T-helper 17 cell (primary cell): ENCODE results near the gene LUZP1. TPM values are rescaled to one million over a fixed set of nuclear protein-coding genes. Genes with fewer than 3 reads are reported as not detected.
"Not testable (repeated sequence)": the region's sequence is repeated elsewhere in the genome, so short reads cannot be mapped to it uniquely, and the experiment has no call there.

Experiments
- ATAC-seq: fragments of 150-1000 bp; cut with Tn5 transposase; 2 replicates; pipeline ENCODE4 v1.10.0; 2021; ENCODE audit warnings: mild to moderate bottlenecking, moderate library complexity
- DNase-seq, 3 donors: peaks; one replicate each; pipeline versions ENCODE4 v3.0.0 to v3.0.0-alpha.2; 2020 to 2021
- H3K9me3 ChIP-seq: one replicate; pipeline ENCODE4 v1.7.0; 2013; ENCODE audit warnings: low read length, mild to moderate bottlenecking; ENCODE audit not compliant: control insufficient read depth, poor library complexity, severe bottlenecking
- H3K27ac Mint-ChIP-seq: one replicate; pipeline ENCODE4 v1.8.0; 2022; ENCODE audit warnings: mild to moderate bottlenecking, moderate library complexity, mixed read lengths
- H3K27me3 Mint-ChIP-seq: one replicate; pipeline ENCODE4 v1.8.0; 2022; ENCODE audit warnings: mixed read lengths
- H3K36me3 Mint-ChIP-seq: one replicate; pipeline ENCODE4 v1.8.0; 2022; ENCODE audit warnings: low read depth, mixed read lengths
- H3K4me1 Mint-ChIP-seq: one replicate; pipeline ENCODE4 v1.8.0; 2022; ENCODE audit warnings: mild to moderate bottlenecking, mixed read lengths
- H3K4me3 Mint-ChIP-seq: one replicate; pipeline ENCODE4 v1.8.0; 2022; ENCODE audit warnings: mild to moderate bottlenecking, moderate library complexity, mixed read lengths
- total RNA-seq, 4 donors: library from RNA in 2 of 4; stranded (reverse) in 2 of 4; gene quantifications; one replicate each; pipeline ENCODE4 v1.2.3 and lab custom pipeline; 2022 to 2026

The LUZP1 gene
- 10 to 100 TPM; 24.7 to 27.3 TPM for total RNA-seq
- 51.5 to 61.0 reads per million in 2 donors for total RNA-seq (lab: John Stamatoyannopoulos, UW)

DNA sequence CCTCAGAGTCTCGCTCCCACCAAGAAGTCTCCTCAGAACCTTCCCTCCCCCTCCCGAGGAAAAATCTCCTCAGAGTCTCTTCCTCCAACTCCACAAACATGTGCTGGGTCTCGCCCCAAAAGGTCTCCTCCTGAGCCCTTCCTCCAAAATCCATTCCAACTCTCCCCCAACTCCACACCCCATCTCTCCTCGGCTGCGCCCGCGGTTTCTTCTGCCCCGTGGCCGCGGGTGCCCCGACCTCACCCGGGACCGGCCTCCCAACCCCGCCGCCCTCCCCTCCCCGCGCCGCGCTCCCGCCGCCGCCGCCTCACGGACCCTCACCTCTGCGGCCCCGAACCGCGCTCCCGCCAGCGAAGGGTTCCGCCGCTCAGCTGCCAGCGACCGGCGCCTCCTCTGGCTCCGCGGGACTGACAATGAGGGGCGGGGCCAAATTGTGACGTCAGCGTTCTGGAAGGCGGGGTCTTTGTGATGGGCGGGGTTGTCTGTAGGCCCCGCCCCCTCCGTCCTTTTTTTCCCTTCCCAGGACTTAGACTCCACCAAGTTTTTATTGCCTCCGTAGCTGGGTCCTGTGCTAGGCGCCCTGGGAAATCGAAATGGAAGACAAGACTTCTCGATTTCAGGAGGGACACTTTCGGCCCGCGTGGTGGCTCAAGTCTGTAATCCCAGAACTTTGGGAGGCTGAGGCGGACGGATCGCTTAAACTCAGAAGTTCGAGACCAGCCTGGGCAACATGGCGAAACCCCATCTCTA lies at the start of gene LUZP1:
TSS of gene LUZP1 (minus strand) at position 412 of the 750 bp plus-strand sequence.
- peak within 1 kb of the TSS; percentile 97 for H3K4me3 Mint-ChIP-seq

GRCh38 chr1:23217421-23218115 lies 48.9 kb upstream of the LUZP1 start, which contains the start of gene HTR1D:
TSS of gene HTR1D (minus strand) at chr1:23217502. CDS start at chr1:23194219, 23,283 bp downstream.
- DNase-seq (no peak), ATAC-seq (no peak)
- H3K36me3 Mint-ChIP-seq, result peaks cover 7% of the 10 kb centered on the region
- H3K27me3 Mint-ChIP-seq, result peaks cover 85% of the 10 kb centered on the region
- no peaks in the 10 kb centered on the region for H3K9me3 ChIP-seq
- H3K4me3 Mint-ChIP-seq, result peak within 1 kb of the TSS; percentile 81
- H3K27ac Mint-ChIP-seq, result no peak within 1 kb of the TSS
- H3K4me1 Mint-ChIP-seq, result peaks cover 6% of the 10 kb centered on the region

More for the DNA sequence above, at the start of gene LUZP1:
- peak; percentile 89 for ATAC-seq
- Mint-ChIP-seq H3K36me3 (peaks cover 4% of the 10 kb centered on the region), H3K4me1 (peaks cover 14% of the 10 kb centered on the region), H3K27ac (peak within 1 kb of the TSS; percentile 86), H3K27me3 (no peaks in the 10 kb centered on the region)
- no peaks in the 10 kb centered on the region for H3K9me3 ChIP-seq
- DNase-seq, result peak; percentile 75 to 84 (median 79)

DNA sequence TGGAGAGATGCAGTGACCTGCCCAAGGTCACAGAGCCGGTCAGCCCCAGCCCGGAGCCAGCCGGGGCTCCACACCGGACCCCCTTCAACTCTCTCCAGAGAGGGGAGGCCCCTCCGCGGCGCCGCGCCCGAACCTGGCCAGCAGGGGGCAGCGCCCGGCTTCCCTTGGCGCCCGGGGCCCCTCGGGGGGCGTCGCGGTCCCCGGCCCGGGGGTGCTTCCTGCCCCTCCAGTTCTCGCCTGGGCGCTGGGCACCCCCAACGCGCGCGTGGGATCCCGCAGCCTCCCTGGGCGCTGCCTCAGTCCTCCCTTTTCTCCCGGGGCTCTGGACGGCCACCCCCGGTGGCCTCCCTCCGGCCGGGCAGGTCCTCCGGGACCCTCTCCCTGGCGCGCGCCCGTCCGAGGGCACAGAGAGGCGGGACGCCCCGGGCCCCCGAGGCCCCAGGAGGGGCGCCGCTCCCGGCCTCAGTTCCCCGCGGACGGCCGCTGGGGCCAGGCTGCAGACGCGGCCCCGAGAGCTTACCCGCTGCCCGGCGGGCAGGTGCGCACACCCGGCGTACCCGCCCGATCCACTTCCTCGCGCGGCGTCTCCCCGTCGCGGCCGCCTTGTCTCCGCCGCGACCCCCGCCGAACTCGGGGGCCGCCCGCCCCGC lies 48.2 kb upstream of the LUZP1 start:
- Mint-ChIP-seq H3K36me3 (peaks cover 7% of the 10 kb centered on the region), H3K27me3 (peaks cover 85% of the 10 kb centered on the region), H3K4me3 (peak overlapping the region; percentile 81), H3K4me1 (peaks cover 11% of the 10 kb centered on the region), H3K27ac (no peak overlapping the region)
- ATAC-seq (no peak), DNase-seq (peak; percentile 9 to 19 (median 16))
- no peaks in the 10 kb centered on the region for H3K9me3 ChIP-seq

- H3K4me1 Mint-ChIP-seq, result peaks cover 11% of the 10 kb centered on the region
- ATAC-seq (no peak), DNase-seq (no peak)
- no peaks in the 10 kb centered on the region for H3K9me3 ChIP-seq
- no peak overlapping the region for H3K27ac Mint-ChIP-seq
- H3K27me3 Mint-ChIP-seq, result peaks cover 87% of the 10 kb centered on the region
- H3K36me3 Mint-ChIP-seq, result peaks cover 7% of the 10 kb centered on the region
- H3K4me3 Mint-ChIP-seq, result peak overlapping the region; percentile 36
Measured at GRCh38 chr1:23215751-23216449, 47.2 kb upstream of the LUZP1 start.

DNA sequence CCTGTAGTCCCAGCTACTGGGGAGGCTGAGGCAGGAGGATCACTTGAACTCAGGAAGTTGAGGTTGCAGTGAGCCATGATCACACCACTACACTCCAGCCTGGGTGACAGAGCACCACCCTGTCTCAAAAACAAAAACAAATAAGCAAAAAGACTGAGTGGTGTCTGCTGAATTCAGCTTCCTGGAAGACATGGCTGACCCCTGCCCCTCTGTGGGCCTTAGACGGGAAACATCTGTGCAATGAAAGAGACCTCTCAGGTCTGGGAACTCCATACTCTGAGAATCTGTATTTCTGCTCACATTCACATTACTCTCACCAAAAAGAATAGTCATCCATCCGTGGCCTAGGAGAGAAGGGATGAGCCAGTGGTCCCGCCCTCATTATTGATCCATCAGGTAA lies 46.6 kb upstream of the LUZP1 start:
- no peak overlapping the region for H3K4me3 Mint-ChIP-seq
- peaks cover 7% of the 10 kb centered on the region for H3K36me3 Mint-ChIP-seq
- DNase-seq, result no peak
- no peaks in the 10 kb centered on the region for H3K9me3 ChIP-seq
- ATAC-seq, result no peak
- peaks cover 86% of the 10 kb centered on the region for H3K27me3 Mint-ChIP-seq
- H3K27ac Mint-ChIP-seq, result no peak overlapping the region
- peaks cover 11% of the 10 kb centered on the region for H3K4me1 Mint-ChIP-seq

- Mint-ChIP-seq H3K27ac (no peak overlapping the region), H3K4me1 (peaks cover 11% of the 10 kb centered on the region), H3K27me3 (peaks cover 81% of the 10 kb centered on the region), H3K4me3 (no peak overlapping the region), H3K36me3 (peaks cover 7% of the 10 kb centered on the region)
- no peaks in the 10 kb centered on the region for H3K9me3 ChIP-seq
- no peak for DNase-seq
- no peak for ATAC-seq
Measured at GRCh38 chr1:23214640-23215039, 46.0 kb upstream of the LUZP1 start.

DNA sequence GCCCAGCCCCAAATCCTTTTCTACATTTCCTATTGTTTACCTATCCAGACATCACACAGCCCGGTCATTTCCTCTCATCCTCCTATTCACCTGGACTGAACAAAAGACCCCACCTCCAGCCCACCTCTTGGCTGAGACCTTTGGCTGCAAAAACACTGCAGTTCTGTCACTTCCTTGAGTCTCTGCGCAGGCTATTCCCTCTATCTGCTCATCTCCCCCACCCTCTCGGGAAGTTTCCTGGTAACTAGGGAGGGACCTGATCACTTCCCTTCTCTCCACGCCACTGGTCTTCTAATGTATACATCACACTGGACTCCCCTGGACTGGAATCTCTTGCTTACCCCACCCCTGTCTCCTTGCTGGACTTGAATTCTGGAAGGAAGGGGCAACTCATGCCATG lies 43.3 kb upstream of the LUZP1 start:
- H3K4me1 Mint-ChIP-seq, result peaks cover 6% of the 10 kb centered on the region
- H3K27ac Mint-ChIP-seq, result no peak overlapping the region
- peak overlapping the region; percentile 33 for H3K4me3 Mint-ChIP-seq
- ATAC-seq, result no peak
- peaks cover 4% of the 10 kb centered on the region for H3K36me3 Mint-ChIP-seq
- DNase-seq, result no peak
- H3K9me3 ChIP-seq, result no peaks in the 10 kb centered on the region
- H3K27me3 Mint-ChIP-seq, result peaks cover 59% of the 10 kb centered on the region

DNA sequence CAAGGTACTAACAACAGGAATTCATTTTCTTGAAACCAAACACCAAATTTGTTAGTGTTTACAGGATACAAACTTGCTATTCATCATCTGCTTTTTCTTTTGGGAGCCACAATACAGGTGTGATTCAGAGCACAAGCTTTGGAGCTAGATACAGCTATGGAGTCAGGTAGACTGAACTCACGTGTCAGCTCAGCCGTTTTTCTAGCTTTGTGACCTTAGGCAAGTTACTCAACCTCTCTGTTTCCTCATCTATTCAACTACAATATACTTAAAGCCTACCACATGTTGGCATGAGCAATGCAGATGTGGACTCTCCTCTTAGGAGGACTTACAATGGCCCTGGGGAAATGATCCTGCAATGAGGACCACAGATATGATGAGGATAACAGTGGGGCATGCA lies 42.3 kb upstream of the LUZP1 start:
- peaks cover 61% of the 10 kb centered on the region for H3K27me3 Mint-ChIP-seq
- H3K4me1 Mint-ChIP-seq, result peaks cover 7% of the 10 kb centered on the region
- H3K27ac Mint-ChIP-seq, result no peak overlapping the region
- H3K9me3 ChIP-seq, result no peaks in the 10 kb centered on the region
- no peak overlapping the region for H3K4me3 Mint-ChIP-seq
- H3K36me3 Mint-ChIP-seq, result peaks cover 4% of the 10 kb centered on the region
- ATAC-seq (no peak), DNase-seq (no peak)

DNA sequence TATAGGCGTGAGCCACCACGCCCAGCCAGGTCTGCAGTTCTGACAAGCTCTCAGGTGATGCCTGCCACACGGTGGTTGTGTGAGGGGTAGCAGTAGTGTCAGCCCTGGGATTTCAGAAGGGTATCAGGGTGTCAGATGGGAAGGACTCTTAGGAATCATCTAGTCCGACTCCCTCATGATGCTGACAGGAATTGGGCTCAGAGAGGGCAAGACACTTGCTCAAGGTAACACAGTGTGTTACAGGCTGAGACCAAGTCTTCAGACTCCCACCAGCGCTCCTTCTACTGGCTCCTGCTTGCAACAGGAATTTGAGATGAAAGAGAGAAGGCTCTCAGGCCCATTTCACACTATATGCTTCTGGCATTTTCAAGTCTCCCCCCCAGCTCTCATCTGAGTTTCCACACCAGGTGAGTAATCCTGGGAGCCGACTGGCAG lies 41.7 kb upstream of the LUZP1 start:
- DNase-seq (no peak), ATAC-seq (no peak)
- H3K4me1 Mint-ChIP-seq, result peaks cover 9% of the 10 kb centered on the region
- H3K27ac Mint-ChIP-seq, result no peak overlapping the region
- no peaks in the 10 kb centered on the region for H3K9me3 ChIP-seq
- H3K4me3 Mint-ChIP-seq, result no peak overlapping the region
- peaks cover 6% of the 10 kb centered on the region for H3K36me3 Mint-ChIP-seq
- peaks cover 61% of the 10 kb centered on the region for H3K27me3 Mint-ChIP-seq

GRCh38 chr1:23209770-23210169 lies 41.1 kb upstream of the LUZP1 start:
- no peaks in the 10 kb centered on the region for H3K9me3 ChIP-seq
- H3K36me3 Mint-ChIP-seq, result peaks cover 5% of the 10 kb centered on the region
- DNase-seq (no peak), ATAC-seq (no peak)
- peaks cover 9% of the 10 kb centered on the region for H3K4me1 Mint-ChIP-seq
- H3K27ac Mint-ChIP-seq, result no peak overlapping the region
- H3K27me3 Mint-ChIP-seq, result peaks cover 55% of the 10 kb centered on the region
- no peak overlapping the region for H3K4me3 Mint-ChIP-seq

GRCh38 chr1:23208527-23208926 lies 39.9 kb upstream of the LUZP1 start:
- peaks cover 8% of the 10 kb centered on the region for H3K4me1 Mint-ChIP-seq
- H3K4me3 Mint-ChIP-seq, result no peak overlapping the region
- no peak for ATAC-seq
- H3K36me3 Mint-ChIP-seq, result peaks cover 2% of the 10 kb centered on the region
- no peak overlapping the region for H3K27ac Mint-ChIP-seq
- no peak for DNase-seq
- no peaks in the 10 kb centered on the region for H3K9me3 ChIP-seq
- H3K27me3 Mint-ChIP-seq, result peaks cover 48% of the 10 kb centered on the region

GRCh38 chr1:23207733-23208132 lies 39.1 kb upstream of the LUZP1 start:
- H3K4me3 Mint-ChIP-seq, ATAC-seq, H3K27ac Mint-ChIP-seq, DNase-seq, H3K36me3 Mint-ChIP-seq, H3K9me3 ChIP-seq, H3K4me1 Mint-ChIP-seq: not testable (repeated sequence)
- H3K27me3 Mint-ChIP-seq, result peaks cover 40% of the 10 kb centered on the region
